OCI-LY7 (cell line): ENCODE results near the gene AGPAT3. TPM values are rescaled to one million over a fixed set of nuclear protein-coding genes. Genes with fewer than 3 reads are reported as not detected.

Experiments
- BruUV-seq: library from RNA; stranded (reverse); fragments of 400-500 nt; replicated peaks from 2 replicates; lab custom pipeline; 2021; lab: Mats Ljungman, UMichigan
- CTCF ChIA-PET: fragments of 300-600 bp; sonication (Branson Sonifier 250); formaldehyde crosslinking; loops from one replicate; lab custom pipeline; 2022; ENCODE audit warnings: antibody characterized with exemption; ENCODE audit not compliant: unreplicated experiment; lab: Charles Lee
- POLR2A ChIA-PET: fragments of 300-600 bp; sonication (Branson Sonifier 250); formaldehyde crosslinking; loops from one replicate; lab custom pipeline; 2022; ENCODE audit warnings: antibody characterized with exemption; lab: Charles Lee
- DNase-seq: peaks from one replicate; pipeline ENCODE4 v3.0.0-alpha.2; 2015; ENCODE audit warnings: low spot score
- H2AFZ ChIP-seq: fragments of 200-600 bp; sonication (generic), shearing (Covaris generic); 2 replicates; pipeline ENCODE4 v1.6.1; 2014; ENCODE audit warnings: mild to moderate bottlenecking, antibody characterized with exemption, low read length, moderate library complexity
- H3K27ac ChIP-seq: fragments of 200-600 bp; sonication (generic); 2 replicates; pipeline ENCODE4 v1.5.1; 2014; ENCODE audit warnings: mixed run types, low read depth, mild to moderate bottlenecking, moderate library complexity, low read length, inconsistent platforms; ENCODE audit not compliant: poor library complexity, severe bottlenecking
- H3K36me3 ChIP-seq: fragments of 200-600 bp; sonication (generic); 2 replicates; pipeline ENCODE4 v1.6.1; 2014; ENCODE audit warnings: mild to moderate bottlenecking, antibody characterized with exemption, low read length, moderate library complexity, mixed read lengths; ENCODE audit not compliant: insufficient read depth
- H3K4me1 ChIP-seq: fragments of 200-600 bp; sonication (generic); 2 replicates; pipeline ENCODE4 v1.5.1; 2014; ENCODE audit warnings: mild to moderate bottlenecking, low read length; ENCODE audit not compliant: insufficient read depth, poor library complexity, severe bottlenecking
- H3K4me2 ChIP-seq: fragments of 200-600 bp; sonication (generic); 2 replicates; pipeline ENCODE4 v1.6.1; 2014; ENCODE audit warnings: mild to moderate bottlenecking, low read length
- H3K4me3 ChIP-seq: fragments of 200-600 bp; sonication (generic); 2 replicates; pipeline ENCODE4 v1.5.1; 2014; ENCODE audit warnings: mild to moderate bottlenecking, low read depth, low read length; ENCODE audit not compliant: poor library complexity, severe bottlenecking
- H3K79me2 ChIP-seq: fragments of 200-600 bp; sonication (generic); 2 replicates; pipeline ENCODE4 v1.6.1; 2016; ENCODE audit warnings: low read depth, mild to moderate bottlenecking, low read length, moderate library complexity, mixed read lengths; ENCODE audit not compliant: insufficient read depth
- H3K9me2 ChIP-seq: fragments of 200-600 bp; sonication (generic); 2 replicates; pipeline ENCODE4 v1.6.1; 2016; ENCODE audit warnings: mild to moderate bottlenecking, low read length, mixed read lengths; ENCODE audit not compliant: insufficient read depth
- H3K9me3 ChIP-seq: fragments of 200-600 bp; sonication (generic); 2 replicates; pipeline ENCODE4 v1.6.1; 2014; ENCODE audit warnings: mild to moderate bottlenecking, mixed run types, low read length, mixed read lengths
- H4K20me1 ChIP-seq: fragments of 200-600 bp; sonication (generic); 2 replicates; pipeline ENCODE4 v1.6.1; 2014; ENCODE audit warnings: mild to moderate bottlenecking, antibody characterized with exemption, low read length, moderate library complexity, mixed read lengths; ENCODE audit not compliant: insufficient read depth
- CTCF ChIP-seq: fragments of 200-600 bp; sonication (generic); conservative IDR thresholded peaks from 2 replicates; pipeline ENCODE4 v1.5.1; 2014; ENCODE audit warnings: mild to moderate bottlenecking, antibody characterized with exemption, low read length, moderate library complexity, mixed read lengths
- EZH2phosphoT487 ChIP-seq: fragments of 200-600 bp; sonication (generic); IDR thresholded peaks from 2 replicates; pipeline ENCODE4 v1.6.1; 2018; ENCODE audit warnings: low read depth, borderline replicate concordance, mild to moderate bottlenecking, mixed run types, antibody characterized with exemption, low read length, moderate library complexity, mixed read lengths
- intact Hi-C: fragments of 100-400 bp; cut with micrococcal nuclease; formaldehyde crosslinking; loops from one replicate; pipeline ENCODE4 v1.10.0; 2022; ENCODE audit not compliant: unreplicated experiment
- total RNA-seq, 2 experiments: library from RNA; depleted of rRNA in 1 of 2; stranded (reverse); fragments of >200 nt in 1 of 2; shearing (Covaris generic) in 1 of 2; gene quantifications; 2 replicates each; pipeline ENCODE4 v1.2.3, GENCODE V29; 2014 to 2022

The AGPAT3 gene
- total RNA-seq, 2 experiments from 2014 or later, result 9.2 to 33.4 TPM

GRCh38 chr21:43889069-43889468 lies 24.0 kb downstream of the AGPAT3 start:
- Histone ChIP-seq H3K79me2 (no peaks in the 10 kb centered on the region), H3K27ac (no peak overlapping the region), H3K9me2 (no peaks in the 10 kb centered on the region), H3K4me2 (no peak overlapping the region), H2AFZ (no peak overlapping the region), H3K4me1 (no peaks in the 10 kb centered on the region), H4K20me1 (no peaks in the 10 kb centered on the region), H3K36me3 (no peaks in the 10 kb centered on the region), H3K4me3 (no peak overlapping the region), H3K9me3 (no peaks in the 10 kb centered on the region)
- TF ChIP-seq CTCF, result no peak
- CTCF ChIA-PET, result no interaction called here
- intact Hi-C loops, result no loop called here
- BruUV-seq, result no TSS peak
- no peak for DNase-seq
- POLR2A ChIA-PET, result no interaction called here

GRCh38 chr21:43890042-43890441 lies 25.0 kb downstream of the AGPAT3 start:
- no peak overlapping the region for H2AFZ ChIP-seq
- no TSS peak for BruUV-seq
- ChIA-PET POLR2A (no interaction called here), CTCF (no interaction called here)
- H3K9me3 ChIP-seq, result no peaks in the 10 kb centered on the region
- TF ChIP-seq CTCF, result no peak
- TF ChIP-seq EZH2phosphoT487, result no peak
- no peaks in the 10 kb centered on the region for H3K9me2 ChIP-seq
- no peaks in the 10 kb centered on the region for H3K79me2 ChIP-seq
- H3K36me3 ChIP-seq, result no peaks in the 10 kb centered on the region
- no peaks in the 10 kb centered on the region for H4K20me1 ChIP-seq
- no peak overlapping the region for H3K4me2 ChIP-seq
- no peaks in the 10 kb centered on the region for H3K4me1 ChIP-seq
- no peak overlapping the region for H3K27ac ChIP-seq
- intact Hi-C loops, result no loop called here
- H3K4me3 ChIP-seq, result no peak overlapping the region
- DNase-seq, result no peak

- Histone ChIP-seq H3K36me3 (no peaks in the 10 kb centered on the region), H3K79me2 (no peaks in the 10 kb centered on the region), H3K9me2 (no peaks in the 10 kb centered on the region), H2AFZ (no peak overlapping the region), H4K20me1 (no peaks in the 10 kb centered on the region), H3K4me1 (no peaks in the 10 kb centered on the region), H3K4me3 (no peak overlapping the region), H3K4me2 (no peak overlapping the region), H3K27ac (no peak overlapping the region), H3K9me3 (no peaks in the 10 kb centered on the region)
- DNase-seq, result no peak
- no peak for TF ChIP-seq CTCF
- TF ChIP-seq EZH2phosphoT487, result no peak
- intact Hi-C loops, result no loop called here
- CTCF ChIA-PET, result no interaction called here
- BruUV-seq, result no TSS peak
- POLR2A ChIA-PET, result interaction anchor here (1.5 kb wide), 1 partner anchor 74 kb away, joined by 4 read pairs; no protein-coding TSS in a partner anchor
These were observed 27.3 kb downstream of the AGPAT3 start for GRCh38 chr21:43892334-43892733.
